HG02870 (cell line): ENCODE measurements around the gene GCSAML.

Experiments
- ATAC-seq: cut with Tn5 transposase; IDR thresholded peaks from one replicate; pipeline ENCODE4 v1.9.1; 2021; ENCODE audit warnings: mild to moderate bottlenecking, moderate library complexity; ENCODE audit not compliant: unreplicated experiment

Gene GCSAML

DNA sequence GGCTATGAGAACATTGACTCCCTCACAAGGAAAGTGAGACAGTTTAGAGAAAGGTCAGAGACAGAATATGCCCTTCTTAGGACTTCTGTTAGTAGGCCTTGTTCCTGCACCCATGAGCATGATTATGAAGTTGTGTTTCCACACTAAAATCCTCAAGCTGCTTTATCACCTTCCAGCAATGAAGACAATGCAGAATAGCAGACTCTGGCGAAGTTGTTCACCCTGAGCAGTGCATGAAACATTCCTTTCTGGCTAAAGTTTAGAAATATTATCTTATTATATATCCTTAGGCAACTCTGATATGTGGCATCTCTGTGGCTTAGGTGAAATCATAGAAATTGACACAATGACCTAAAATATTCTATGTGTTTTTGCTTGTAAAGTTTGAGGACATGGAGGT is 25.3 kb downstream of the GCSAML start:
- no peak for ATAC-seq

GRCh38 chr1:247574664-247575063 is 25.7 kb downstream of the GCSAML start:
- ATAC-seq, result no peak

GRCh38 chr1:247576514-247576913 is 27.6 kb downstream of the GCSAML start:
- no peak for ATAC-seq

DNA sequence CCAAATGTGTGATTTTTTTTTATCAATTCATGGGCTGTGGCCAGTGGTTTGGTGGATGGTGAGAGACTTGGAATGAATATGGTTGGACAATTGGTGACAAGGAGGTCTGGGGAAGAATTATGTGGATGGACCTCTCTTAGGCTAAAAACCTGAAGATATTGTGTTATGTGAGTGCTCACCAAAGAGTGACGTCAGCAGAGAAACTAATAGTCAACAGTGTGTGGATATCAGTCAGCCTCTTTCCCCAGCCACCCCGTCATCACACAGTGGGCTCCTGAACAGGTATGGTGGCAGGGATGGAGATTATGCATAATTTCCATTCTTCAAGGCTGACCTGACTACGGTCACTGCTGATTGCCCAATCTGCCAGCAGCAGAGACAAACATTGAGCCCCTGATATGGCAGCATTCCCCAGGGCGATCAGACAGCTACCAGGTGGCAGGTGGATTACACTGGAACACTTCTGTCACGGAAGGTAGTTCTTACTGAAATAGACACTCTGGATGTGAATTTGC is 30.1 kb downstream of the GCSAML start:
- ATAC-seq, result no peak

GRCh38 chr1:247588060-247588459 is 39.1 kb downstream of the GCSAML start, which contains the start of gene OR2G2:
OR2G2 (plus strand) TSS chr1:247588360; CDS start chr1:247588360, 0 bp downstream.
- ATAC-seq, result no peak

- ATAC-seq, result no peak
Observed at GRCh38 chr1:247605286-247605685, 56.4 kb downstream of the GCSAML start, which contains the start of gene OR2G3. OR2G3 (plus strand) TSS chr1:247605586; CDS start chr1:247605586, 0 bp downstream.

DNA sequence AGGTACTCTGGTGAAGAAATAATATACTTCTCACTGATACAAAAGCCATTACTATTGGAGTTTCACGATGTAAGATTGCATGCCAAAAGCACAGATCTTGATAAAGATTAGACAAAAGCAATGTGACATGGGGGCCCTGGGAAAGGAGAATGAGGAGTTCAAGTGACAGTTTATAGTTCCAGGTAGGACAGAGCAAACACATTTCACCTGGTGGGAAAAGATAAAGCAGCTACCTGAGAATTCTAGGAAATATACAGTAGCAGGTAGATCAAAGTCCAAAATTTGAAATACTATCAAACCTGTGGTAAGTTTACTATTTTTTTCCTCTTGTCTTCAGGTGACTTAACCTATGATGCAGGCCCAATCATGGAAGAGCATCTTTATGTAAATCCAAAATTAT is 64.5 kb downstream of the GCSAML start:
- no peak for ATAC-seq

DNA sequence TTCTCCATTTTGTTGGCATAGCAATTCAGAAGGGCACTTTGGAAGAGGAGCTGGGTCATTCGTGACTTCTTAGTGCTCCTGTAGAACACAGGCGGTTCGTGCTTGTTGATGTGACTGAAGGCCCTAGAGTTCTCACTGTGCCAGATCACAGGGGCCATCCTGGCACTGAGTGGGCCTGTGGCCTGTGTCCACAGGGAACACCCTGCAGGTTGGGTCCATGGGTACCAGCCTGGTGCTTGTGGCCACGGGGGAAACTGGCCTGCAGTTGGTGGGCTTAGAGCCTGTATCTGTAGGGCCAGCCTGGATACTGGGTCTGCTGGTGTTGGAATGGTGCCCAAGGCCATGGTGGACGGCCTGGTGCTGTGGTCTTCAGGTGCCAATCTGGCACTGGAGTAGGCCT is 65.7 kb downstream of the GCSAML start:
- no peak for ATAC-seq
